H9 (cell line): ENCODE measurements around the gene TMEM235. TPM values are rescaled to one million over a fixed set of nuclear protein-coding genes. Genes with fewer than 3 reads are reported as not detected.
A peak's percentile ranks its signal among the peaks of the same experiment; 100 is the strongest.

Experiments used
- DNase-seq: peaks from one replicate; pipeline ENCODE4 v3.0.0-alpha.2; 2017
- H2AFZ ChIP-seq: one replicate; pipeline ENCODE4 v1.6.1; 2013; ENCODE audit warnings: mild to moderate bottlenecking, low read length, control low read depth, moderate library complexity
- H2AK5ac ChIP-seq: 2 replicates; pipeline ENCODE4 v1.6.1; 2013; ENCODE audit warnings: low read length, control low read depth, mixed read lengths; ENCODE audit not compliant: insufficient read length
- H2BK120ac ChIP-seq: one replicate; pipeline ENCODE4 v1.6.1; 2013; ENCODE audit warnings: low read depth, mild to moderate bottlenecking, low read length, control low read depth, inconsistent platforms; ENCODE audit not compliant: poor library complexity, severe bottlenecking
- H2BK12ac ChIP-seq: 2 replicates; pipeline ENCODE4 v1.6.1; 2013; ENCODE audit warnings: low read length, control low read depth, mixed read lengths, low read depth; ENCODE audit not compliant: insufficient read length
- H2BK15ac ChIP-seq: 2 replicates; pipeline ENCODE4 v1.6.1; 2013; ENCODE audit warnings: low read depth, low read length, control low read depth
- H2BK20ac ChIP-seq: one replicate; pipeline ENCODE4 v1.6.1; 2013; ENCODE audit warnings: low read depth, mild to moderate bottlenecking, low read length, control low read depth, inconsistent platforms; ENCODE audit not compliant: poor library complexity, severe bottlenecking
- H2BK5ac ChIP-seq: 2 replicates; pipeline ENCODE4 v1.6.1; 2013; ENCODE audit warnings: low read length, control low read depth, mixed read lengths; ENCODE audit not compliant: insufficient read length
- H3K14ac ChIP-seq: 2 replicates; pipeline ENCODE4 v1.6.1; 2013; ENCODE audit warnings: low read length, control low read depth; ENCODE audit not compliant: insufficient read depth
- H3K18ac ChIP-seq: 2 replicates; pipeline ENCODE4 v1.6.1; 2013; ENCODE audit warnings: low read depth, mild to moderate bottlenecking, mixed read lengths, low read length, control low read depth; ENCODE audit not compliant: insufficient read length
- H3K23ac ChIP-seq: 2 replicates; pipeline ENCODE4 v1.6.1; 2013; ENCODE audit warnings: low read length, control low read depth, mixed read lengths, low read depth; ENCODE audit not compliant: insufficient read length
- H3K23me2 ChIP-seq: 2 replicates; pipeline ENCODE4 v1.6.1; 2013; ENCODE audit warnings: low read depth, mild to moderate bottlenecking, mixed read lengths, low read length, control low read depth; ENCODE audit not compliant: insufficient read length, poor library complexity, severe bottlenecking
- H3K27ac ChIP-seq: 2 replicates; pipeline ENCODE4 v1.5.1; 2013; ENCODE audit warnings: low read length, control low read depth, mixed read lengths, low read depth; ENCODE audit not compliant: insufficient read length
- H3K27me3 ChIP-seq: 2 replicates; pipeline ENCODE4 v1.6.1; 2013; ENCODE audit warnings: low read length, control low read depth, inconsistent platforms; ENCODE audit not compliant: insufficient read depth
- H3K4ac ChIP-seq: 2 replicates; pipeline ENCODE4 v1.6.1; 2013; ENCODE audit warnings: low read depth, mild to moderate bottlenecking, control low read depth, inconsistent platforms, low read length, moderate library complexity
- H3K4me1 ChIP-seq: 2 replicates; pipeline ENCODE4 v1.6.1; 2013; ENCODE audit warnings: low read length, control low read depth, inconsistent platforms; ENCODE audit not compliant: insufficient read depth
- H3K4me2 ChIP-seq: 2 replicates; pipeline ENCODE4 v1.6.1; 2013; ENCODE audit warnings: low read length, control low read depth, mixed read lengths; ENCODE audit not compliant: insufficient read length, insufficient read depth
- H3K56ac ChIP-seq: 2 replicates; pipeline ENCODE4 v1.6.1; 2013; ENCODE audit warnings: low read depth, mild to moderate bottlenecking, mixed read lengths, low read length, control low read depth; ENCODE audit not compliant: insufficient read length
- H3K79me1 ChIP-seq: 2 replicates; pipeline ENCODE4 v1.6.1; 2013; ENCODE audit warnings: low read depth, mild to moderate bottlenecking, moderate library complexity, low read length, control low read depth, inconsistent platforms; ENCODE audit not compliant: insufficient read depth, poor library complexity, severe bottlenecking
- H3K79me2 ChIP-seq: 2 replicates; pipeline ENCODE4 v1.6.1; 2013; ENCODE audit warnings: low read length, control low read depth, inconsistent platforms; ENCODE audit not compliant: insufficient read depth
- H3K9ac ChIP-seq: 2 replicates; pipeline ENCODE4 v1.6.1; 2013; ENCODE audit warnings: low read length, control low read depth, mixed read lengths; ENCODE audit not compliant: insufficient read length; ENCODE audit errors: extremely low read depth
- H3K9me3 ChIP-seq: one replicate; pipeline ENCODE4 v1.6.1; 2013; ENCODE audit warnings: low read depth, low read length, inconsistent platforms; ENCODE audit not compliant: control insufficient read depth
- H3T11ph ChIP-seq: one replicate; pipeline ENCODE4 v1.6.1; 2013; ENCODE audit warnings: mild to moderate bottlenecking, low read length, control low read depth, inconsistent platforms
- H4K20me1 ChIP-seq: one replicate; pipeline ENCODE4 v1.6.1; 2013; ENCODE audit not compliant: control insufficient read depth, insufficient read length, insufficient read depth
- H4K5ac ChIP-seq: 2 replicates; pipeline ENCODE4 v1.6.1; 2013; ENCODE audit warnings: low read depth, mild to moderate bottlenecking, mixed read lengths, low read length, control low read depth; ENCODE audit not compliant: insufficient read length
- H4K8ac ChIP-seq: replicated peaks from 2 replicates; pipeline ENCODE4 v1.6.1; 2013; ENCODE audit warnings: low read length, control low read depth, mixed read lengths, low read depth; ENCODE audit not compliant: insufficient read length
- H4K91ac ChIP-seq: 2 replicates; pipeline ENCODE4 v1.6.1; 2013; ENCODE audit warnings: low read depth, mild to moderate bottlenecking, moderate library complexity, mixed read lengths, low read length, control low read depth; ENCODE audit not compliant: insufficient read length
- H3K27ac Mint-ChIP-seq, 3 experiments: 2 replicates in 2 of 3; 3 replicates in 1 of 3; pipeline ENCODE4 v1.8.0; 2020 to 2021; ENCODE audit warnings: mixed read lengths in 3 of 3, mild to moderate bottlenecking in 1 of 3, moderate library complexity in 1 of 3
- H3K27me3 Mint-ChIP-seq: 2 replicates; pipeline ENCODE4 v1.8.0; 2021; ENCODE audit warnings: low read depth, mild to moderate bottlenecking, moderate library complexity, mixed read lengths
- H3K36me3 Mint-ChIP-seq, 3 experiments: 2 replicates in 2 of 3; 3 replicates in 1 of 3; pipeline ENCODE4 v1.8.0; 2020 to 2021; ENCODE audit warnings: low read depth in 3 of 3, mixed read lengths in 3 of 3; ENCODE audit not compliant: insufficient read depth in 1 of 3
- H3K4me1 Mint-ChIP-seq, 2 experiments: 2 replicates each; pipeline ENCODE4 v1.8.0; 2020; ENCODE audit warnings: mixed read lengths in 2 of 2
- H3K4me3 Mint-ChIP-seq, 2 experiments: 2 replicates in 1 of 2; 3 replicates in 1 of 2; pipeline ENCODE4 v1.8.0; 2020 to 2021; ENCODE audit warnings: mild to moderate bottlenecking in 2 of 2, mixed read lengths in 2 of 2, moderate library complexity in 1 of 2
- H3K9me3 Mint-ChIP-seq, 2 experiments: 2 replicates in 1 of 2; 3 replicates in 1 of 2; pipeline ENCODE4 v1.8.0; 2020; ENCODE audit warnings: mild to moderate bottlenecking in 2 of 2, mixed read lengths in 2 of 2, moderate library complexity in 1 of 2
- WGBS: extraction: QIAGEN DNeasy Blood & Tissue Kit; methylation state at CpG from one replicate; pipeline ENCODE4 v1.1.7; 2013; ENCODE audit warnings: missing lambda C conversion rate, low lambda C conversion rate, mixed read lengths; ENCODE audit not compliant: insufficient read length; ENCODE audit errors: extremely low coverage; 5-methylcytosine and 5-hydroxymethylcytosine counted together
- total RNA-seq: library from RNA; stranded (reverse); gene quantifications from 2 replicates; pipeline ENCODE4 v1.2.1, GENCODE V29; 2021
- TF ChIP-seq, protein P1 (sequence below): fragments of 200-600 bp; sonication (generic); conservative IDR thresholded peaks from 3 replicates; pipeline ENCODE4 v1.8.0; 2021; ENCODE audit warnings: antibody characterized with exemption, mild to moderate bottlenecking

The TMEM235 gene
- total RNA-seq, 1 experiment from 2014 or later = 0.28 TPM

DNA sequence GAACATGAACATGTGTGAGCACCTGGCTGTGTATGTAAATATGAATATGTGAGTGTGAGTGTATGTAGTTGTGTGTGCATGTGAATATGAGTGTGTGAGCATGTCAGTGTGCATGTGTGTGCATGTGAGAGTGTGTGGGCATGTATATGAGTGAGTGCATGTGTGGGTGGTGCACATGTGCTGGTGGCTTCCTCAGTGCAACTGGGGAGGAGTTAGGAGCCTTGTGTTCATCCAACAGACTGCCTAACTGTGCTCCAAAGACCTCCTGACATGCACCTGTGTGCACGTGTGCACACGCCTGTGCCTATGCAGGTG, 1.4 kb downstream of the TMEM235 start:
- H3K18ac ChIP-seq = no peak overlapping the region
- no peak overlapping the region for H4K5ac ChIP-seq
- no peak overlapping the region for H3K4me2 ChIP-seq
- no peak overlapping the region for H3K27ac Mint-ChIP-seq
- H2BK20ac ChIP-seq = no peak overlapping the region
- H3K9me3 Mint-ChIP-seq = no peaks in the 10 kb centered on the region
- H4K8ac ChIP-seq = no peak overlapping the region
- H4K91ac ChIP-seq = no peak overlapping the region
- no peak overlapping the region for H3K4ac ChIP-seq
- no peak overlapping the region for H3K56ac ChIP-seq
- H3K4me1 ChIP-seq = no peaks in the 10 kb centered on the region
- H2BK15ac ChIP-seq = no peak overlapping the region
- peaks cover 0 to 11% of the 10 kb centered on the region in 2 experiments; a peak in 2 of 4 replicates for H3K4me1 Mint-ChIP-seq
- peak overlapping the region; percentile 9 to 68; a peak in 3 of 5 replicates for H3K4me3 Mint-ChIP-seq
- H3K23me2 ChIP-seq = no peaks in the 10 kb centered on the region
- H3K9ac ChIP-seq = no peak overlapping the region
- H2AK5ac ChIP-seq = no peak overlapping the region
- H3K27ac ChIP-seq = no peak overlapping the region
- H2BK12ac ChIP-seq = no peak overlapping the region
- no peaks in the 10 kb centered on the region for H3K79me2 ChIP-seq
- no peak overlapping the region for H3K14ac ChIP-seq
- H3K79me1 ChIP-seq = no peaks in the 10 kb centered on the region
- H3K27me3 ChIP-seq = peaks cover 6% of the 10 kb centered on the region; the same call in 1 of the 2 replicates
- H3K36me3 Mint-ChIP-seq = no peaks in the 10 kb centered on the region
- H3K9me3 ChIP-seq = no peaks in the 10 kb centered on the region
- peaks cover 51% of the 10 kb centered on the region for H3K27me3 Mint-ChIP-seq
- H2AFZ ChIP-seq = no peak overlapping the region
- no peak overlapping the region for H3T11ph ChIP-seq
- no peak overlapping the region for H3K23ac ChIP-seq
- WGBS = no CpG with 5 or more reads among the region's 2 CpGs
- DNase-seq = no peak
- no peaks in the 10 kb centered on the region for H4K20me1 ChIP-seq
- no peak overlapping the region for H2BK120ac ChIP-seq
- no peak overlapping the region for H2BK5ac ChIP-seq
- TF ChIP-seq, protein P1, sequence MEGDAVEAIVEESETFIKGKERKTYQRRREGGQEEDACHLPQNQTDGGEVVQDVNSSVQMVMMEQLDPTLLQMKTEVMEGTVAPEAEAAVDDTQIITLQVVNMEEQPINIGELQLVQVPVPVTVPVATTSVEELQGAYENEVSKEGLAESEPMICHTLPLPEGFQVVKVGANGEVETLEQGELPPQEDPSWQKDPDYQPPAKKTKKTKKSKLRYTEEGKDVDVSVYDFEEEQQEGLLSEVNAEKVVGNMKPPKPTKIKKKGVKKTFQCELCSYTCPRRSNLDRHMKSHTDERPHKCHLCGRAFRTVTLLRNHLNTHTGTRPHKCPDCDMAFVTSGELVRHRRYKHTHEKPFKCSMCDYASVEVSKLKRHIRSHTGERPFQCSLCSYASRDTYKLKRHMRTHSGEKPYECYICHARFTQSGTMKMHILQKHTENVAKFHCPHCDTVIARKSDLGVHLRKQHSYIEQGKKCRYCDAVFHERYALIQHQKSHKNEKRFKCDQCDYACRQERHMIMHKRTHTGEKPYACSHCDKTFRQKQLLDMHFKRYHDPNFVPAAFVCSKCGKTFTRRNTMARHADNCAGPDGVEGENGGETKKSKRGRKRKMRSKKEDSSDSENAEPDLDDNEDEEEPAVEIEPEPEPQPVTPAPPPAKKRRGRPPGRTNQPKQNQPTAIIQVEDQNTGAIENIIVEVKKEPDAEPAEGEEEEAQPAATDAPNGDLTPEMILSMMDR = no peak
